ENCODE data around the gene PDYN.

DNA sequence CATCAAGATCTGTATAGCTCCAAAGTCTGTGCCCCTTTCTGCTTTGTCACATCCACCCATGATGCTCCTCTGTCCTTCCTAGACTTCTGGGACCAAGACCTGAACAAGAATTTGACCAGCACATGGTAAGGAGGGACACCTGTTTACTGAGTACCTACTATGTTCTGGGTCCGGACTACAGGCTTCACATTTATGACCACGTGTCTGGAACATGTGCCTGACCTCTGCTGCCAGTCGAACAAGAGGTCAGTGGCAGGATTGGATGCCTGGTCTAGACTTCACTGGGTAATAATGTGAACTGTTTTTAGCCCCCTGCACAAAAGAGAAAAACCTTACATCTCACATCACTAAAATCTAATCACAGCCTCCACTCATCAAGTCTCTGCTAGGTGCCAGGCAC lies 7.3 kb upstream of the PDYN start:
- TF ChIP-seq, protein P1, sequence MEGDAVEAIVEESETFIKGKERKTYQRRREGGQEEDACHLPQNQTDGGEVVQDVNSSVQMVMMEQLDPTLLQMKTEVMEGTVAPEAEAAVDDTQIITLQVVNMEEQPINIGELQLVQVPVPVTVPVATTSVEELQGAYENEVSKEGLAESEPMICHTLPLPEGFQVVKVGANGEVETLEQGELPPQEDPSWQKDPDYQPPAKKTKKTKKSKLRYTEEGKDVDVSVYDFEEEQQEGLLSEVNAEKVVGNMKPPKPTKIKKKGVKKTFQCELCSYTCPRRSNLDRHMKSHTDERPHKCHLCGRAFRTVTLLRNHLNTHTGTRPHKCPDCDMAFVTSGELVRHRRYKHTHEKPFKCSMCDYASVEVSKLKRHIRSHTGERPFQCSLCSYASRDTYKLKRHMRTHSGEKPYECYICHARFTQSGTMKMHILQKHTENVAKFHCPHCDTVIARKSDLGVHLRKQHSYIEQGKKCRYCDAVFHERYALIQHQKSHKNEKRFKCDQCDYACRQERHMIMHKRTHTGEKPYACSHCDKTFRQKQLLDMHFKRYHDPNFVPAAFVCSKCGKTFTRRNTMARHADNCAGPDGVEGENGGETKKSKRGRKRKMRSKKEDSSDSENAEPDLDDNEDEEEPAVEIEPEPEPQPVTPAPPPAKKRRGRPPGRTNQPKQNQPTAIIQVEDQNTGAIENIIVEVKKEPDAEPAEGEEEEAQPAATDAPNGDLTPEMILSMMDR (IDR thresholded peaks at IDR 0.05 in 8 of 11, conservative IDR thresholded peaks at IDR 0.05 in 3 of 11), result no peak
- TF ChIP-seq POLR2A (IDR thresholded peaks at IDR 0.05), result no peak

All from spleen (tissue), 7 donors.